ENCODE results near the gene AMDHD2.

AMDHD2 gene

GRCh38 chr16:2496223-2497115 is 23.7 kb upstream of the AMDHD2 start:
- no peak overlapping the region for H3K27ac ChIP-seq (ENCODE audit: low read length)
- no peaks in the 10 kb centered on the region for H3K27me3 ChIP-seq (ENCODE audit: insufficient read depth, low read length)
- H3K9me3 ChIP-seq (ENCODE audit: insufficient read depth, low read depth, low read length): no peaks in the 10 kb centered on the region
- H3K9ac ChIP-seq (ENCODE audit: low read depth, low read length): no peak overlapping the region
- no peaks in the 10 kb centered on the region for H3K4me1 ChIP-seq (ENCODE audit: insufficient read depth, low read length)
- H3K4me3 ChIP-seq (ENCODE audit: low read length): no peak overlapping the region
- 0 out of 2 replicates have a peak, but pooled peaks cover 6% of the 10 kb centered on the region for H3K36me3 ChIP-seq (ENCODE audit: insufficient read depth, low read depth, low read length)

GRCh38 chr16:2497116-2497630 is 23.0 kb upstream of the AMDHD2 start:
- Histone ChIP-seq H3K4me1 (ENCODE audit: insufficient read depth, low read length) (peaks cover 4% of the 10 kb centered on the region; the same call in 1 of the 2 replicates), H3K27ac (ENCODE audit: low read length) (no peak overlapping the region), H3K9me3 (ENCODE audit: insufficient read depth, low read depth, low read length) (no peaks in the 10 kb centered on the region), H3K36me3 (ENCODE audit: insufficient read depth, low read depth, low read length) (0 out of 2 replicates have a peak, but pooled peaks cover 6% of the 10 kb centered on the region), H3K27me3 (ENCODE audit: insufficient read depth, low read length) (no peaks in the 10 kb centered on the region), H3K4me3 (ENCODE audit: low read length) (no peak overlapping the region), H3K9ac (ENCODE audit: low read depth, low read length) (no peak overlapping the region)

GRCh38 chr16:2497695-2498484 is 22.3 kb upstream of the AMDHD2 start:
- Histone ChIP-seq H3K4me1 (ENCODE audit: insufficient read depth, low read length) (peaks cover 4% of the 10 kb centered on the region; the same call in 1 of the 2 replicates), H3K27me3 (ENCODE audit: insufficient read depth, low read length) (no peaks in the 10 kb centered on the region), H3K9me3 (ENCODE audit: insufficient read depth, low read depth, low read length) (no peaks in the 10 kb centered on the region), H3K36me3 (ENCODE audit: insufficient read depth, low read depth, low read length) (0 out of 2 replicates have a peak, but pooled peaks cover 6% of the 10 kb centered on the region), H3K9ac (ENCODE audit: low read depth, low read length) (no peak overlapping the region), H3K4me3 (ENCODE audit: low read length) (no peak overlapping the region), H3K27ac (ENCODE audit: low read length) (no peak overlapping the region)

GRCh38 chr16:2498531-2499253 is 21.5 kb upstream of the AMDHD2 start:
- Histone ChIP-seq H3K36me3 (ENCODE audit: insufficient read depth, low read depth, low read length) (0 out of 2 replicates have a peak, but pooled peaks cover 6% of the 10 kb centered on the region), H3K27me3 (ENCODE audit: insufficient read depth, low read length) (no peaks in the 10 kb centered on the region), H3K9me3 (ENCODE audit: insufficient read depth, low read depth, low read length) (no peaks in the 10 kb centered on the region), H3K4me1 (ENCODE audit: insufficient read depth, low read length) (peaks cover 4% of the 10 kb centered on the region; the same call in 1 of the 2 replicates), H3K9ac (ENCODE audit: low read depth, low read length) (no peak overlapping the region), H3K27ac (ENCODE audit: low read length) (no peak overlapping the region), H3K4me3 (ENCODE audit: low read length) (no peak overlapping the region)

GRCh38 chr16:2499454-2499853 is 20.7 kb upstream of the AMDHD2 start:
- Histone ChIP-seq H3K9ac (ENCODE audit: low read depth, low read length) (no peak overlapping the region), H3K4me1 (ENCODE audit: insufficient read depth, low read length) (peaks cover 4% of the 10 kb centered on the region; the same call in 1 of the 2 replicates), H3K27ac (ENCODE audit: low read length) (no peak overlapping the region), H3K4me3 (ENCODE audit: low read length) (no peak overlapping the region), H3K27me3 (ENCODE audit: insufficient read depth, low read length) (no peaks in the 10 kb centered on the region), H3K9me3 (ENCODE audit: insufficient read depth, low read depth, low read length) (no peaks in the 10 kb centered on the region), H3K36me3 (ENCODE audit: insufficient read depth, low read depth, low read length) (0 out of 2 replicates have a peak, but pooled peaks cover 6% of the 10 kb centered on the region)

GRCh38 chr16:2499890-2500429 is 20.2 kb upstream of the AMDHD2 start:
- no peak overlapping the region for H3K4me3 ChIP-seq (ENCODE audit: low read length)
- H3K4me1 ChIP-seq (ENCODE audit: insufficient read depth, low read length): peaks cover 4% of the 10 kb centered on the region; the same call in 1 of the 2 replicates
- no peaks in the 10 kb centered on the region for H3K9me3 ChIP-seq (ENCODE audit: insufficient read depth, low read depth, low read length)
- H3K36me3 ChIP-seq (ENCODE audit: insufficient read depth, low read depth, low read length): 0 out of 2 replicates have a peak, but pooled peaks cover 6% of the 10 kb centered on the region
- H3K27ac ChIP-seq (ENCODE audit: low read length): no peak overlapping the region
- no peaks in the 10 kb centered on the region for H3K27me3 ChIP-seq (ENCODE audit: insufficient read depth, low read length)
- H3K9ac ChIP-seq (ENCODE audit: low read depth, low read length): no peak overlapping the region

- Histone ChIP-seq H3K9ac (ENCODE audit: low read depth, low read length) (no peak overlapping the region), H3K27ac (ENCODE audit: low read length) (no peak overlapping the region), H3K4me3 (ENCODE audit: low read length) (no peak overlapping the region), H3K9me3 (ENCODE audit: insufficient read depth, low read depth, low read length) (no peaks in the 10 kb centered on the region), H3K27me3 (ENCODE audit: insufficient read depth, low read length) (no peaks in the 10 kb centered on the region), H3K4me1 (ENCODE audit: insufficient read depth, low read length) (peaks cover 4% of the 10 kb centered on the region; the same call in 1 of the 2 replicates), H3K36me3 (ENCODE audit: insufficient read depth, low read depth, low read length) (0 out of 2 replicates have a peak, but pooled peaks cover 6% of the 10 kb centered on the region)
Measured at GRCh38 chr16:2500430-2500917, 19.7 kb upstream of the AMDHD2 start.

- no peaks in the 10 kb centered on the region for H3K27me3 ChIP-seq (ENCODE audit: insufficient read depth, low read length)
- 0 out of 2 replicates have a peak, but pooled peaks cover 6% of the 10 kb centered on the region for H3K36me3 ChIP-seq (ENCODE audit: insufficient read depth, low read depth, low read length)
- H3K9me3 ChIP-seq (ENCODE audit: insufficient read depth, low read depth, low read length): no peaks in the 10 kb centered on the region
- H3K9ac ChIP-seq (ENCODE audit: low read depth, low read length): peak overlapping the region; percentile 49; the same call in 1 of the 2 replicates
- peaks cover 4% of the 10 kb centered on the region; the same call in 1 of the 2 replicates for H3K4me1 ChIP-seq (ENCODE audit: insufficient read depth, low read length)
- no peak overlapping the region for H3K27ac ChIP-seq (ENCODE audit: low read length)
- H3K4me3 ChIP-seq (ENCODE audit: low read length): peak overlapping the region; percentile 68
Measured at GRCh38 chr16:2500918-2501750, 19.0 kb upstream of the AMDHD2 start.

- Histone ChIP-seq H3K36me3 (ENCODE audit: insufficient read depth, low read depth, low read length) (0 out of 2 replicates have a peak, but pooled peaks cover 6% of the 10 kb centered on the region), H3K9ac (ENCODE audit: low read depth, low read length) (peak overlapping the region; percentile 49; the same call in 1 of the 2 replicates), H3K9me3 (ENCODE audit: insufficient read depth, low read depth, low read length) (no peaks in the 10 kb centered on the region), H3K4me3 (ENCODE audit: low read length) (peak overlapping the region; percentile 68; the same call in 1 of the 2 replicates), H3K27me3 (ENCODE audit: insufficient read depth, low read length) (no peaks in the 10 kb centered on the region), H3K27ac (ENCODE audit: low read length) (no peak overlapping the region), H3K4me1 (ENCODE audit: insufficient read depth, low read length) (peaks cover 4% of the 10 kb centered on the region; the same call in 1 of the 2 replicates)
Measured at GRCh38 chr16:2501946-2502895, 17.9 kb upstream of the AMDHD2 start.

Data from iPS-20b (cell line).